ENCODE measurements around the gene TPCN1. TPM values are rescaled to one million over a fixed set of nuclear protein-coding genes. Genes with fewer than 3 reads are reported as not detected.
A peak's percentile ranks its signal among the peaks of the same experiment; 100 is the strongest.

The TPCN1 gene
- total RNA-seq, 1 donor from 2014 or later: 153 TPM

GRCh38 chr12:113263431-113263963, 42.2 kb downstream of the TPCN1 start:
- H3K36me3 ChIP-seq: peaks cover 62% of the 10 kb centered on the region
- no peak overlapping the region for H3K4me3 ChIP-seq
- no peak for DNase-seq
- no peaks in the 10 kb centered on the region for H3K9me3 ChIP-seq (replicated peaks)
- peaks cover 62% of the 10 kb centered on the region for H3K4me1 ChIP-seq
- H3K27ac ChIP-seq (replicated peaks): peak overlapping the region; percentile 99
- intact Hi-C loops (cut with micrococcal nuclease): no loop called here
- TF ChIP-seq, protein P1, sequence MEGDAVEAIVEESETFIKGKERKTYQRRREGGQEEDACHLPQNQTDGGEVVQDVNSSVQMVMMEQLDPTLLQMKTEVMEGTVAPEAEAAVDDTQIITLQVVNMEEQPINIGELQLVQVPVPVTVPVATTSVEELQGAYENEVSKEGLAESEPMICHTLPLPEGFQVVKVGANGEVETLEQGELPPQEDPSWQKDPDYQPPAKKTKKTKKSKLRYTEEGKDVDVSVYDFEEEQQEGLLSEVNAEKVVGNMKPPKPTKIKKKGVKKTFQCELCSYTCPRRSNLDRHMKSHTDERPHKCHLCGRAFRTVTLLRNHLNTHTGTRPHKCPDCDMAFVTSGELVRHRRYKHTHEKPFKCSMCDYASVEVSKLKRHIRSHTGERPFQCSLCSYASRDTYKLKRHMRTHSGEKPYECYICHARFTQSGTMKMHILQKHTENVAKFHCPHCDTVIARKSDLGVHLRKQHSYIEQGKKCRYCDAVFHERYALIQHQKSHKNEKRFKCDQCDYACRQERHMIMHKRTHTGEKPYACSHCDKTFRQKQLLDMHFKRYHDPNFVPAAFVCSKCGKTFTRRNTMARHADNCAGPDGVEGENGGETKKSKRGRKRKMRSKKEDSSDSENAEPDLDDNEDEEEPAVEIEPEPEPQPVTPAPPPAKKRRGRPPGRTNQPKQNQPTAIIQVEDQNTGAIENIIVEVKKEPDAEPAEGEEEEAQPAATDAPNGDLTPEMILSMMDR (IDR thresholded peaks at IDR 0.05; ENCODE audit: borderline replicate concordance): no peak
- no peaks in the 10 kb centered on the region for H3K27me3 ChIP-seq (ENCODE audit: low read depth)

DNA sequence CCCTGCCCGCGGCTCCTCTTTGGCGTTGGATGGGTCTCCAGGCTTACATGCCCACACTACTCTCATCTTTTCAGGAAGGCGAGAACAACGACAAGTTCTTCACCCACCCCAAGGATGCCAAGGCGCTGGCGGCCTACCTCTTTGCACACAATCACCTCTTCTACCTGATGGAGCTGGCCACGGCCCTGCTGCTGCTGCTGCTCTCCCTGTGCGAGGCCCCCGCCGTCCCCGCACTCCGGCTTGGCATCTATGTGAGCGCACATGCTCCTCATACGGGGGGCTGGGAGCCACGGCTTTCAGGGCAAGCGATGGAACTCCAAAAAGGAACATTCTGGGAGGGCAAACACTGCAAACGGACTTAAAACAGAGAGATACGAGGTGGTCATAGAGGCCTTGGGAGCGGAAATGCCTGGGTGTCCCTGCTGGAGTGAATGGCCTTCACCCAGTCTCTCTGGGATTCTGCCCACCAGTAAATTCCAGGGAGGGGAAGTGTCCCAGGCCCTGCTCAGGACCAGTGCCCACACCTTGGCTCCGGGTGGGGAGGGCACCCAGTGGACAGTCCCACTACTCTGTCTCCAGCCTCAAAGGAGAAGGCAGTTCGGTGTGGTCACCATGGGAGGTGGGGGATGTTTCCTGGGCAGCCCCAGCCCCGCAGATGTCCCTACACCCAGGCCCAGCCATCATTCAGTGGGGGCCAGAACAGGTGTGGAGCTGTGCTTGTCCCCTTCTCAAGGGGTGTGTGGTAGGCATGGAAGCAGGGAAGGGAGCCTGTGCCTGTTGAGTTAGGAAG, 45.0 kb downstream of the TPCN1 start:
- TF ChIP-seq, protein P1 (IDR thresholded peaks at IDR 0.05; ENCODE audit: borderline replicate concordance): no peak
- H3K9me3 ChIP-seq (replicated peaks): no peaks in the 10 kb centered on the region
- peak overlapping the region; percentile 34 for H3K27ac ChIP-seq (replicated peaks)
- H3K4me1 ChIP-seq: peaks cover 57% of the 10 kb centered on the region
- no peaks in the 10 kb centered on the region for H3K27me3 ChIP-seq (ENCODE audit: low read depth)
- no peak overlapping the region for H3K4me3 ChIP-seq
- peaks cover 87% of the 10 kb centered on the region for H3K36me3 ChIP-seq
- intact Hi-C loops (cut with micrococcal nuclease): no loop called here
- no peak for DNase-seq

DNA sequence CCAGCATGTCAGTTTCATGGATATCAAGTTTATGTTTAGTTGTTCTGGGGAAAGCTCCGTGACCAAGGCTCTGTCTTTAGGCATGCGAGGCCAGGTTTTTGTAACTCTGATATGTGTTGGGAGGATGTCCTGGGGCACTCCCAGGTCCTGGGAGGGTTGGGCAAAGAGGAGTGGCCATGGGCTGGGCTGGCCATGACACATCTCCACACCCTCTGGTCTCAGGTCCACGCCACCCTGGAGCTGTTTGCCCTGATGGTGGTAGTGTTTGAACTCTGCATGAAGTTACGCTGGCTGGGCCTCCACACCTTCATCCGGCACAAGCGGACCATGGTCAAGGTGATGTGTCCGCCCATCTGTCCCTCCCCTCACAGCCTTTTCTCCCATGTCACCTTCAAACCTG, 46.4 kb downstream of the TPCN1 start:
- no peak for DNase-seq
- Histone ChIP-seq H3K9me3 (replicated peaks) (no peaks in the 10 kb centered on the region), H3K4me3 (no peak overlapping the region), H3K27me3 (ENCODE audit: low read depth) (no peaks in the 10 kb centered on the region), H3K4me1 (peaks cover 57% of the 10 kb centered on the region), H3K36me3 (peaks cover 77% of the 10 kb centered on the region), H3K27ac (replicated peaks) (no peak overlapping the region)
- intact Hi-C loops (cut with micrococcal nuclease): no loop called here
- TF ChIP-seq, protein P1 (IDR thresholded peaks at IDR 0.05; ENCODE audit: borderline replicate concordance): no peak

GRCh38 chr12:113268136-113268535, 46.9 kb downstream of the TPCN1 start:
- intact Hi-C loops (cut with micrococcal nuclease): no loop called here
- Histone ChIP-seq H3K27ac (replicated peaks) (peak overlapping the region; percentile 92), H3K4me1 (peaks cover 57% of the 10 kb centered on the region), H3K4me3 (no peak overlapping the region), H3K9me3 (replicated peaks) (no peaks in the 10 kb centered on the region), H3K36me3 (peaks cover 78% of the 10 kb centered on the region), H3K27me3 (ENCODE audit: low read depth) (no peaks in the 10 kb centered on the region)
- DNase-seq: no peak
- TF ChIP-seq, protein P1 (IDR thresholded peaks at IDR 0.05; ENCODE audit: borderline replicate concordance): no peak

- no peak for DNase-seq
- no peak overlapping the region for H3K4me3 ChIP-seq
- H3K9me3 ChIP-seq (replicated peaks): no peaks in the 10 kb centered on the region
- H3K27me3 ChIP-seq (ENCODE audit: low read depth): no peaks in the 10 kb centered on the region
- H3K27ac ChIP-seq (replicated peaks): peak overlapping the region; percentile 92
- intact Hi-C loops (cut with micrococcal nuclease): no loop called here
- H3K4me1 ChIP-seq: peaks cover 57% of the 10 kb centered on the region
- H3K36me3 ChIP-seq: peaks cover 78% of the 10 kb centered on the region
- TF ChIP-seq, protein P1 (IDR thresholded peaks at IDR 0.05; ENCODE audit: borderline replicate concordance): no peak
Measured at GRCh38 chr12:113268621-113269020, 47.4 kb downstream of the TPCN1 start.
